H1 (cell line): ENCODE measurements around the gene ERP29. TPM values are rescaled to one million over a fixed set of nuclear protein-coding genes. Genes with fewer than 3 reads are reported as not detected.

ENCODE experiments used
- CTCF ChIA-PET: fragments of 300-600 bp; sonication (Branson Sonifier 250); formaldehyde crosslinking; loops from one replicate; lab custom pipeline; 2021; ENCODE audit not compliant: partially characterized antibody; lab: Charles Lee
- POLR2A ChIA-PET: fragments of 300-600 bp; sonication (Branson Sonifier 250); formaldehyde crosslinking; loops from one replicate; lab custom pipeline; 2021; ENCODE audit warnings: inconsistent platforms; ENCODE audit not compliant: partially characterized antibody; lab: Charles Lee
- DNase-seq, 2 experiments: peaks; one replicate each; pipeline versions ENCODE4 v3.0.0 to v3.0.0-alpha.2; 2010 to 2022; ENCODE audit warnings: low spot score in 2 of 2, low read depth in 1 of 2, mixed read lengths in 1 of 2
- FAIRE-seq: peaks from 2 replicates; lab custom pipeline; 2011; peaks lifted over from hg19 to GRCh38; lab: Jason Lieb, UNC
- H2AFZ ChIP-seq: 2 replicates; pipeline ENCODE4 v1.8.1; 2012; ENCODE audit warnings: low read length, inconsistent platforms
- H2AK5ac ChIP-seq: 2 replicates; pipeline ENCODE4 v1.6.1; 2013; ENCODE audit warnings: low read depth, low read length
- H2BK120ac ChIP-seq: replicated peaks from 2 replicates; pipeline ENCODE3; 2013; ENCODE audit warnings: low read depth, low read length, inconsistent platforms
- H2BK12ac ChIP-seq: 2 replicates; pipeline ENCODE4 v1.6.1; 2013; ENCODE audit warnings: low read depth, low read length
- H2BK15ac ChIP-seq: 2 replicates; pipeline ENCODE4 v1.6.1; 2013; ENCODE audit warnings: low read length
- H2BK20ac ChIP-seq: 2 replicates; pipeline ENCODE4 v1.6.1; 2013; ENCODE audit warnings: low read length
- H2BK5ac ChIP-seq: 2 replicates; pipeline ENCODE4 v1.6.1; 2013; ENCODE audit warnings: low read depth, low read length
- H3K14ac ChIP-seq: 2 replicates; pipeline ENCODE4 v1.6.1; 2013; ENCODE audit warnings: inconsistent platforms; ENCODE audit not compliant: insufficient read length
- H3K18ac ChIP-seq: 2 replicates; pipeline ENCODE4 v1.6.1; 2013; ENCODE audit warnings: low read length; ENCODE audit errors: extremely low read depth
- H3K23ac ChIP-seq: 2 replicates; pipeline ENCODE4 v1.6.1; 2013; ENCODE audit warnings: inconsistent platforms; ENCODE audit not compliant: insufficient read length
- H3K23me2 ChIP-seq: 2 replicates; pipeline ENCODE4 v1.6.1; 2013; ENCODE audit warnings: low read depth, low read length
- H3K27ac ChIP-seq: 2 replicates; pipeline ENCODE4 v1.6.1; 2011; ENCODE audit warnings: low read depth, low read length, inconsistent platforms
- H3K27me3 ChIP-seq, 4 experiments: replicated peaks in 1 of 4; 1 replicate in 1 of 4; 2 replicates in 3 of 4; pipeline versions ENCODE4 v1.6.1 to v1.8.1; 2011 to 2013; ENCODE audit warnings: low read length in 3 of 4, mild to moderate bottlenecking in 3 of 4, inconsistent platforms in 2 of 4, mixed read lengths in 2 of 4, moderate library complexity in 1 of 4; ENCODE audit not compliant: control insufficient read depth in 3 of 4, insufficient read depth in 3 of 4; ENCODE audit errors: extremely low read depth in 1 of 4
- H3K36me3 ChIP-seq, 4 experiments: 2 replicates each; pipeline versions ENCODE4 v1.6.1 to v1.8.1; 2011 to 2013; ENCODE audit warnings: mild to moderate bottlenecking in 4 of 4, low read length in 3 of 4, moderate library complexity in 2 of 4, control low read depth in 1 of 4, inconsistent platforms in 1 of 4; ENCODE audit not compliant: insufficient read depth in 4 of 4, control insufficient read depth in 2 of 4
- H3K4ac ChIP-seq: replicated peaks from 2 replicates; pipeline ENCODE3; 2013; ENCODE audit warnings: low read length, low read depth, mixed read lengths, inconsistent platforms; ENCODE audit not compliant: insufficient read length
- H3K4me1 ChIP-seq, 4 experiments: replicated peaks in 1 of 4; 1 replicate in 1 of 4; 2 replicates in 3 of 4; pipeline versions ENCODE4 v1.6.1 to v1.8.1; 2011 to 2013; ENCODE audit warnings: low read length in 3 of 4, inconsistent platforms in 2 of 4, mixed read lengths in 1 of 4; ENCODE audit not compliant: insufficient read depth in 4 of 4, control insufficient read depth in 3 of 4
- H3K4me2 ChIP-seq, 2 experiments: 2 replicates each; pipeline versions ENCODE4 v1.6.1 to v1.8.1; 2011 to 2013; ENCODE audit warnings: low read depth in 2 of 2, low read length in 2 of 2, control low read depth in 1 of 2, inconsistent platforms in 1 of 2, mild to moderate bottlenecking in 1 of 2; ENCODE audit not compliant: insufficient read depth in 1 of 2
- H3K4me3 ChIP-seq, 4 experiments: fragments of 200-600, 300-600 bp in 1 of 4; sonication (generic), shearing (Covaris generic), sonication (Bioruptor Twin) in 1 of 4; 2 replicates each; pipeline versions ENCODE4 v1.5.1 to v1.8.1; 2011 to 2016; ENCODE audit warnings: low read length in 4 of 4, low read depth in 3 of 4, control low read depth in 2 of 4, inconsistent platforms in 2 of 4, mild to moderate bottlenecking in 2 of 4, mixed read lengths in 1 of 4, moderate library complexity in 1 of 4; ENCODE audit not compliant: insufficient read depth in 2 of 4; ENCODE audit errors: extremely low read depth in 1 of 4
- H3K56ac ChIP-seq: replicated peaks from 2 replicates; pipeline ENCODE3; 2013; ENCODE audit warnings: low read depth, mild to moderate bottlenecking, mixed read lengths, low read length, inconsistent platforms; ENCODE audit not compliant: insufficient read length
- H3K79me1 ChIP-seq: 2 replicates; pipeline ENCODE4 v1.6.1; 2013; ENCODE audit warnings: low read depth, low read length, control low read depth
- H3K79me2 ChIP-seq, 2 experiments: 2 replicates each; pipeline versions ENCODE4 v1.6.1 to v1.8.1; 2012 to 2013; ENCODE audit warnings: low read length in 2 of 2, mild to moderate bottlenecking in 2 of 2, inconsistent platforms in 1 of 2; ENCODE audit not compliant: insufficient read depth in 2 of 2, control insufficient read depth in 1 of 2
- H3K9ac ChIP-seq, 4 experiments: replicated peaks in 1 of 4; 1 replicate in 1 of 4; 2 replicates in 3 of 4; pipeline versions ENCODE4 v1.6.1 to v1.8.1; 2011 to 2013; ENCODE audit warnings: low read depth in 3 of 4, low read length in 3 of 4, control low read depth in 2 of 4, mild to moderate bottlenecking in 2 of 4, moderate library complexity in 2 of 4, inconsistent platforms in 1 of 4; ENCODE audit errors: extremely low read depth in 1 of 4
- H3K9me3 ChIP-seq, 2 experiments: 2 replicates each; pipeline versions ENCODE4 v1.6.1 to v1.8.1; 2012 to 2013; ENCODE audit warnings: mild to moderate bottlenecking in 2 of 2, moderate library complexity in 2 of 2, control low read depth in 1 of 2, inconsistent platforms in 1 of 2, low read depth in 1 of 2, low read length in 1 of 2, mixed read lengths in 1 of 2; ENCODE audit not compliant: insufficient read depth in 2 of 2
- H4K20me1 ChIP-seq, 2 experiments: replicated peaks in 1 of 2; 2 replicates each; pipeline versions ENCODE3 to v1.8.1; 2011 to 2013; ENCODE audit warnings: inconsistent platforms in 2 of 2, low read length in 2 of 2, mild to moderate bottlenecking in 1 of 2; ENCODE audit not compliant: insufficient read depth in 2 of 2, control insufficient read depth in 1 of 2
- H4K5ac ChIP-seq: 2 replicates; pipeline ENCODE4 v1.6.1; 2013; ENCODE audit warnings: low read length, low read depth, mixed read lengths, inconsistent platforms; ENCODE audit not compliant: insufficient read length
- H4K8ac ChIP-seq: 2 replicates; pipeline ENCODE4 v1.8.0; 2013; ENCODE audit warnings: mild to moderate bottlenecking, moderate library complexity, low read length, inconsistent platforms; ENCODE audit not compliant: insufficient read depth; ENCODE audit errors: extremely low read depth
- H4K91ac ChIP-seq: replicated peaks from 2 replicates; pipeline ENCODE3; 2013; ENCODE audit warnings: low read length, mixed read lengths, inconsistent platforms; ENCODE audit not compliant: insufficient read length
- EGR1 ChIP-seq: IDR thresholded peaks from 2 replicates; pipeline ENCODE4 v1.6.1; 2011; ENCODE audit warnings: low read depth, low read length, borderline replicate concordance
- GABPA ChIP-seq: IDR thresholded peaks from 2 replicates; pipeline ENCODE4 v1.6.1; 2011; ENCODE audit warnings: mild to moderate bottlenecking, low read length, moderate library complexity, borderline replicate concordance; ENCODE audit not compliant: insufficient read depth
- HDAC2 ChIP-seq, 2 experiments: fragments of 300-600 bp in 1 of 2; sonication (generic) in 1 of 2; IDR thresholded peaks; 2 replicates each; pipeline ENCODE4 v1.6.1; 2011 to 2012; ENCODE audit warnings: low read depth in 2 of 2, low read length in 2 of 2, mild to moderate bottlenecking in 2 of 2, moderate library complexity in 2 of 2, borderline replicate concordance in 1 of 2, inconsistent platforms in 1 of 2
- KDM1A ChIP-seq: fragments of 200-600, 300-600 bp; sonication (generic); IDR thresholded peaks from 2 replicates; pipeline ENCODE4 v1.7.1; 2016; ENCODE audit warnings: mild to moderate bottlenecking, low read length, borderline replicate concordance
- RXRA ChIP-seq: IDR thresholded peaks from 2 replicates; pipeline ENCODE4 v1.6.1; 2011; ENCODE audit warnings: low read depth, mild to moderate bottlenecking, low read length, moderate library complexity; ENCODE audit not compliant: insufficient read depth
- SP1 ChIP-seq: IDR thresholded peaks from 2 replicates; pipeline ENCODE4 v1.6.1; 2011; ENCODE audit warnings: low read depth, low read length
- SP4 ChIP-seq: IDR thresholded peaks from 2 replicates; pipeline ENCODE4 v1.6.1; 2012; ENCODE audit warnings: low read length, inconsistent platforms
- YY1 ChIP-seq: IDR thresholded peaks from 2 replicates; pipeline ENCODE4 v1.6.1; 2011; ENCODE audit warnings: low read depth, mild to moderate bottlenecking, low read length
- WGBS, 2 experiments: shearing (Covaris generic) in 1 of 2; methylation state at CpG; one replicate each; pipeline versions ENCODE4 v1.1.6 to v1.1.7; 2013 to 2015; ENCODE audit warnings: low lambda C conversion rate in 2 of 2, mixed read lengths in 2 of 2, inconsistent platforms in 1 of 2, low coverage in 1 of 2, missing lambda C conversion rate in 1 of 2; ENCODE audit not compliant: insufficient replicate concordance in 2 of 2, insufficient coverage in 1 of 2, insufficient read length in 1 of 2; ENCODE audit errors: extremely low coverage in 1 of 2, missing lambda C conversion rate in 1 of 2; 5-methylcytosine and 5-hydroxymethylcytosine counted together
- polyA plus RNA-seq, 7 experiments: library from polyadenylated mRNA; depleted of rRNA in 3 of 7; stranded (reverse) in 5 of 7; unstranded in 2 of 7; fragments of >200 nt in 5 of 7; fragments of 200-250 nt in 2 of 7; gene quantifications; 1 replicate in 5 of 7; 2 replicates in 1 of 7; 4 replicates in 1 of 7; pipeline versions ENCODE4 v1.2.1 to v1.2.3, GENCODE V29; 2011 to 2013; ENCODE audit warnings: missing spikeins in 2 of 7, mixed read lengths in 2 of 7
- total RNA-seq: library from RNA; stranded (reverse); fragmentation: NEBNext Ultra II Directional; extraction: Animal tissue kit (Norgen Biotek cat#: 25700); gene quantifications from 2 replicates; pipeline ENCODE4 v1.2.1, GENCODE V29; 2021

Gene ERP29
- total and polyA plus RNA-seq, 2 of the 8 experiments (the other 6 are each of a cell fraction or from before 2014, with no cell fraction given) = 88.7 to 171 TPM

GRCh38 chr12:112035219-112035785 lies 22.1 kb downstream of the ERP29 start:
- CTCF ChIA-PET = interaction anchor here (0.6 to 2.2 kb wide), 3 partner anchors 11 to 1016 kb away, joined by 3 to 10 read pairs (median 3); no protein-coding TSS in a partner anchor
- no peak for TF ChIP-seq SP4
- TF ChIP-seq RXRA = no peak
- TF ChIP-seq EGR1 = no peak
- TF ChIP-seq HDAC2 (IDR thresholded peaks at IDR 0.05; ENCODE audit: borderline replicate concordance in 1 of 2, low read depth in 2 of 2, low read length in 2 of 2) = no peak
- TF ChIP-seq SP1 = no peak
- TF ChIP-seq KDM1A = no peak
- TF ChIP-seq GABPA = no peak
- no peak for TF ChIP-seq YY1

More at GRCh38 chr12:112035219-112035785, 22.1 kb downstream of the ERP29 start:
- no peak overlapping the region for H2AFZ ChIP-seq
- H2BK120ac ChIP-seq = no peak overlapping the region
- no peak overlapping the region for H3K18ac ChIP-seq
- POLR2A ChIA-PET = interaction anchor here (1.6 to 2.9 kb wide), 4 partner anchors 13 to 21 kb away, joined by 4 to 8 read pairs (median 7); no protein-coding TSS in a partner anchor
- H4K20me1 ChIP-seq = peaks cover 0 to 4% of the 10 kb centered on the region in 2 experiments
- H3K27ac ChIP-seq = no peak overlapping the region
- no peak overlapping the region for H3K9ac ChIP-seq
- H3K4ac ChIP-seq = no peak overlapping the region
- H4K8ac ChIP-seq = no peak overlapping the region
- H3K4me2 ChIP-seq = peak overlapping the region in 1 of 2 experiments; percentile 31; a peak in 1 of 4 replicates
- no peak overlapping the region for H4K5ac ChIP-seq
- H2BK20ac ChIP-seq = no peak overlapping the region
- H3K36me3 ChIP-seq = peaks cover 9 to 85% (median 46%) of the 10 kb centered on the region in 4 experiments
- H3K14ac ChIP-seq = no peak overlapping the region
- H4K91ac ChIP-seq = no peak overlapping the region
- no peak overlapping the region for H3K56ac ChIP-seq
- no peaks in the 10 kb centered on the region for H3K27me3 ChIP-seq
- no peak overlapping the region for H3K23ac ChIP-seq
- H3K9me3 ChIP-seq = no peaks in the 10 kb centered on the region
- H2BK5ac ChIP-seq = no peak overlapping the region
- peaks cover 0 to 2% (median 0%) of the 10 kb centered on the region in 4 experiments; a peak in 1 of 7 replicates for H3K4me1 ChIP-seq
- H2AK5ac ChIP-seq = no peak overlapping the region
- H3K4me3 ChIP-seq = no peak overlapping the region
- no peaks in the 10 kb centered on the region; the same call in 1 of the 2 replicates for H3K79me1 ChIP-seq
- no peak overlapping the region for H2BK15ac ChIP-seq
- H2BK12ac ChIP-seq = no peak overlapping the region
- no peak for FAIRE-seq
- no peaks in the 10 kb centered on the region for H3K23me2 ChIP-seq
- H3K79me2 ChIP-seq = no peaks in the 10 kb centered on the region
- no peak for DNase-seq
- WGBS, 2 experiments = 84% methylated on average over 4 of the region's 4 CpGs; no CpG with 5 or more reads in 1 of the 2 experiments
